Activated T-cell treated with anti-CD3 and anti-CD28 coated beads, Interleukin-2, amount 50 U/mL, for 24 hours (primary cell): Measurements from ENCODE around the gene TMPRSS2.

Experiments used
- DNase-seq: peaks from one replicate; pipeline ENCODE4 v3.0.0-alpha.2; 2020
- H3K27ac Mint-ChIP-seq: 2 replicates; pipeline ENCODE4 v1.8.0; 2020; ENCODE audit warnings: mild to moderate bottlenecking, mixed read lengths
- H3K27me3 Mint-ChIP-seq: 2 replicates; pipeline ENCODE4 v1.8.0; 2020; ENCODE audit warnings: mixed read lengths
- H3K36me3 Mint-ChIP-seq: 2 replicates; pipeline ENCODE4 v1.8.0; 2020; ENCODE audit warnings: low read depth, mixed read lengths
- H3K4me1 Mint-ChIP-seq: 2 replicates; pipeline ENCODE4 v1.8.0; 2020; ENCODE audit warnings: low read depth, mixed read lengths
- H3K4me3 Mint-ChIP-seq: 2 replicates; pipeline ENCODE4 v1.8.0; 2020; ENCODE audit warnings: mild to moderate bottlenecking, moderate library complexity, mixed read lengths
- H3K9me3 Mint-ChIP-seq: 2 replicates; pipeline ENCODE4 v1.8.0; 2020; ENCODE audit warnings: mixed read lengths

Gene TMPRSS2

GRCh38 chr21:41501919-41502318, 6.0 kb downstream of the TMPRSS2 start:
- Mint-ChIP-seq H3K27ac (no peak overlapping the region), H3K4me3 (no peak overlapping the region), H3K4me1 (peaks cover 1% of the 10 kb centered on the region), H3K9me3 (no peaks in the 10 kb centered on the region), H3K36me3 (no peaks in the 10 kb centered on the region), H3K27me3 (peaks cover 48% of the 10 kb centered on the region)
- DNase-seq: no peak

GRCh38 chr21:41500931-41501381, 7.0 kb downstream of the TMPRSS2 start:
- Mint-ChIP-seq H3K9me3 (no peaks in the 10 kb centered on the region), H3K4me3 (no peak overlapping the region), H3K27me3 (peaks cover 38% of the 10 kb centered on the region), H3K36me3 (no peaks in the 10 kb centered on the region), H3K27ac (no peak overlapping the region), H3K4me1 (no peaks in the 10 kb centered on the region)
- no peak for DNase-seq

DNA sequence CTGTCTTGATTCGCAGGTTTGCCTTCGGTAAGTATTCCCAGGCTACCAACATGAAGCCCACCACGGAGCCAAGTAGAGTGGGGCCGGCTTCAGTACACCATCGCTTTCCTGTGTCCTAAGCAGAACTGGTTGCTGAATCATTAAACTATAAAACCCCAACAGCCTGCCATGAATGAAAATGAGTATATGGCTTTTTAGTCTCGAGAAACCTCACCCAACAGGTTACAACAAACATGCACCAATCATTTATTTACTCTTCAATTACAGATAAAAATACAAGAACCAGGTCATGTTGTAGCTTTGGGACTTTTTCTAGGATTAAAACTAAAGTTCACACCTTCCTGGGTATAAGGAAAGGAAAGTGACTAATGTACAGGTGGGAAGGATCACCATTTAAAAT, 7.6 kb downstream of the TMPRSS2 start:
- no peaks in the 10 kb centered on the region for H3K9me3 Mint-ChIP-seq
- DNase-seq: no peak
- no peak overlapping the region for H3K27ac Mint-ChIP-seq
- no peaks in the 10 kb centered on the region for H3K36me3 Mint-ChIP-seq
- H3K4me3 Mint-ChIP-seq: no peak overlapping the region
- H3K27me3 Mint-ChIP-seq: peaks cover 33% of the 10 kb centered on the region
- no peaks in the 10 kb centered on the region for H3K4me1 Mint-ChIP-seq

DNA sequence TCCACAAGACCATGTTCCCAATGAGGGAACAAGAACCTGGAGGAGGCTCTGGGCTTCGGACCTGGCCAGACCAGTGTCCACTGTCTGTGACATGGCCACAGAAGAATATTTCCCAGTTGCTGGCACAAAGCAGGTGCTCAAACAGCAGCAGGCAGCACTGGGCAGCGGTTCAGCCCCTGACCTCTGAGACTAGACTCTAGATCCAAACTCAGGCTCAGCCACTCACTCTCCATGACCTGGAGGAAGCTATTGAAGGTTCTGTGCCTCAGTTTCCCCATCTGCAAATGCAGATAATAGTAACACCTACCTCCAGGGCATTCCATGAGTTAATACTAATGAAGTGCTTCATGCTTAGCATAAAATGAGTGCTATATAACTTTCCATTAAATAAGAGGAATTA, 8.0 kb downstream of the TMPRSS2 start:
- Mint-ChIP-seq H3K9me3 (no peaks in the 10 kb centered on the region), H3K4me3 (no peak overlapping the region), H3K36me3 (no peaks in the 10 kb centered on the region), H3K27me3 (peaks cover 29% of the 10 kb centered on the region), H3K27ac (no peak overlapping the region), H3K4me1 (no peaks in the 10 kb centered on the region)
- no peak for DNase-seq

DNA sequence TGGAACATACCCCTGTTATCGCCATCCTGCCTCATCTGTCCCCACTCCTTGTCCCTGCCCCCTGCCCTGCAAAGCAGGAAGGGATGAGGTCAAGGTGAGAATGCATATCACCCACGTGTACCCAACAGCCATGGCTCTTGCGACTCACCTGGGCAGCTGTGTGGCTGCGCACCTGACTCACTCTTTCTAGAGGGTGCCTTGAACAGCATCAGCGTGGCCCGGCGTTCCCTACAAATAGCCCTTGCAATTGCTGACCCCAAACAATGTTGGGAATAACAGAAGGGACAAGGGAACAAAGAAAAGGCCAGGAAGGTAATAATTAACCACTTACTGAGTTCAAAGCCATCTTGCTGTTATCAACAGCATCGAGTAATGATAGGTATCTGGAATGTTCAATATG, 10.2 kb downstream of the TMPRSS2 start:
- H3K27me3 Mint-ChIP-seq: peaks cover 19% of the 10 kb centered on the region
- no peaks in the 10 kb centered on the region for H3K9me3 Mint-ChIP-seq
- H3K4me1 Mint-ChIP-seq: no peaks in the 10 kb centered on the region
- H3K36me3 Mint-ChIP-seq: no peaks in the 10 kb centered on the region
- DNase-seq: no peak
- H3K4me3 Mint-ChIP-seq: no peak overlapping the region
- no peak overlapping the region for H3K27ac Mint-ChIP-seq

- DNase-seq: no peak
- H3K9me3 Mint-ChIP-seq: no peaks in the 10 kb centered on the region
- H3K27ac Mint-ChIP-seq: no peak overlapping the region
- no peak overlapping the region for H3K4me3 Mint-ChIP-seq
- no peaks in the 10 kb centered on the region for H3K36me3 Mint-ChIP-seq
- peaks cover 14% of the 10 kb centered on the region for H3K27me3 Mint-ChIP-seq
- no peaks in the 10 kb centered on the region for H3K4me1 Mint-ChIP-seq
These were observed 10.9 kb downstream of the TMPRSS2 start for GRCh38 chr21:41497008-41497407.

DNA sequence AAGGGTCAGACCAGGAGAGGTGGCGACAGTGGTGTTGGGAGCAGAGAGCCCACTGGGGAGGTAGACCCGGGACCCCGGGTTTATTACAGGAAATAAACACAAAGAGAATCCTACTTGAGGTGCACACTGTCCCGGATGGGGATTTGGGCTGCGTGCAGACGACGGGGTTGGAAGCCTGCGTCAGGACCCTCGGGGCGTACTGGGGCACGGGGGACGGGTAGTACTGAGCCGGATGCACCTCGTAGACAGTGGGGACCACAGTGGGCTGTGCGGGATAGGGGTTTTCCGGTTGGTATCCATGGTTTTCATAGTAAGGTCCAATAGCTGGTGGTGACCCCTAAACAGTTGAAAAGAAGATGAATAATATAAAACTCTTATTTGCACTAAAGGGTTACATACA, 13.7 kb downstream of the TMPRSS2 start:
- H3K4me3 Mint-ChIP-seq: no peak overlapping the region
- no peak for DNase-seq
- no peaks in the 10 kb centered on the region for H3K9me3 Mint-ChIP-seq
- H3K36me3 Mint-ChIP-seq: no peaks in the 10 kb centered on the region
- no peaks in the 10 kb centered on the region for H3K4me1 Mint-ChIP-seq
- H3K27me3 Mint-ChIP-seq: peaks cover 11% of the 10 kb centered on the region
- no peak overlapping the region for H3K27ac Mint-ChIP-seq

GRCh38 chr21:41491412-41491811, 16.5 kb downstream of the TMPRSS2 start:
- Mint-ChIP-seq H3K4me1 (no peaks in the 10 kb centered on the region), H3K36me3 (no peaks in the 10 kb centered on the region), H3K9me3 (no peaks in the 10 kb centered on the region), H3K27ac (no peak overlapping the region), H3K27me3 (peaks cover 12% of the 10 kb centered on the region), H3K4me3 (no peak overlapping the region)
- no peak for DNase-seq

DNA sequence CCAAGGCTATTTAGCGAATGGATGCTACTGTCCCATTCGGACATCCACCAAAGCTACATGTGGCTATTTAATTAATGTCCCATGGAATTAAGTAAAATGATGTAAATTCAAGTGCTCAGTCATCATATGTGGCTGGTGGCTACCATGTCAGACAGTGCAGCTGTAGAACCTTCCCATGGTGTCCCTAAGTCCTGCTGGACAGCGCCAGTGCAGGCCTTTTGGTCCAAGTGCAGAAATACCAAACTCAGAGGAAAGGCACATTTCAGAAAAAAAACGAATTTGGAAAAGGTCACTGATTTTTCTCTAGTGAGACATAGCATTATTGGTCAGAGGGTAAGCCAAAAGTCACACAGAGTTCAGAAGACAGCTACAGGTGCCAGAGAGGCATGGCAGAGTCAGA, 17.6 kb downstream of the TMPRSS2 start:
- Mint-ChIP-seq H3K9me3 (no peaks in the 10 kb centered on the region), H3K27ac (no peak overlapping the region), H3K36me3 (no peaks in the 10 kb centered on the region), H3K27me3 (peaks cover 12% of the 10 kb centered on the region), H3K4me3 (no peak overlapping the region), H3K4me1 (no peaks in the 10 kb centered on the region)
- DNase-seq: no peak

- H3K27me3 Mint-ChIP-seq: peaks cover 12% of the 10 kb centered on the region
- no peaks in the 10 kb centered on the region for H3K4me1 Mint-ChIP-seq
- no peak for DNase-seq
- no peak overlapping the region for H3K4me3 Mint-ChIP-seq
- no peaks in the 10 kb centered on the region for H3K36me3 Mint-ChIP-seq
- no peak overlapping the region for H3K27ac Mint-ChIP-seq
- H3K9me3 Mint-ChIP-seq: no peaks in the 10 kb centered on the region
These were observed 18.6 kb downstream of the TMPRSS2 start for GRCh38 chr21:41489329-41489728.

- H3K9me3 Mint-ChIP-seq: no peaks in the 10 kb centered on the region
- peaks cover 12% of the 10 kb centered on the region for H3K27me3 Mint-ChIP-seq
- DNase-seq: no peak
- no peaks in the 10 kb centered on the region for H3K4me1 Mint-ChIP-seq
- H3K4me3 Mint-ChIP-seq: no peak overlapping the region
- H3K27ac Mint-ChIP-seq: no peak overlapping the region
- no peaks in the 10 kb centered on the region for H3K36me3 Mint-ChIP-seq
These were observed 19.9 kb downstream of the TMPRSS2 start for GRCh38 chr21:41488080-41488479.

DNA sequence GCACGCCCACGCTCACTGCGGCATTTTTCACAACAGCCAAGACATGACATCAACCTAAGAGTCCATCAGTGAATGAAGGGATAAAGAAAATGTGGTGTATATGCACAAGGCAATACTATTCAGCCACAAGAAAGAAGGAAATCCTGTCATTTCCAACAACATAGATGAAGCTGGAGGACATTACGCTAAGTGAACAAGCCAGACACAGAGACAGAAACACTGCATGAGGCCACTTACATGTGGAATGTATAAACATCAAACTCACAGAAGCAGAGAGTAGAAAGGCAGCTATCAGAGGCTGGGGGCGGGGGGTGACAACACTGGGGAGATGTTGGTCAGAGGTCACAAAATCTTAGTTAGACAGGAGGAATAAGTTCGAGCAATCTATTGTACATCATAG, 20.9 kb downstream of the TMPRSS2 start:
- Mint-ChIP-seq H3K9me3 (no peaks in the 10 kb centered on the region), H3K4me3 (no peak overlapping the region), H3K36me3 (no peaks in the 10 kb centered on the region), H3K4me1 (no peaks in the 10 kb centered on the region), H3K27ac (no peak overlapping the region), H3K27me3 (peaks cover 12% of the 10 kb centered on the region)
- DNase-seq: no peak

GRCh38 chr21:41483973-41484372, 24.0 kb downstream of the TMPRSS2 start:
- H3K27me3 Mint-ChIP-seq: peaks cover 10% of the 10 kb centered on the region
- H3K4me3 Mint-ChIP-seq: no peak overlapping the region
- H3K27ac Mint-ChIP-seq: no peak overlapping the region
- no peak for DNase-seq
- H3K36me3 Mint-ChIP-seq: no peaks in the 10 kb centered on the region
- no peaks in the 10 kb centered on the region for H3K9me3 Mint-ChIP-seq
- H3K4me1 Mint-ChIP-seq: no peaks in the 10 kb centered on the region

DNA sequence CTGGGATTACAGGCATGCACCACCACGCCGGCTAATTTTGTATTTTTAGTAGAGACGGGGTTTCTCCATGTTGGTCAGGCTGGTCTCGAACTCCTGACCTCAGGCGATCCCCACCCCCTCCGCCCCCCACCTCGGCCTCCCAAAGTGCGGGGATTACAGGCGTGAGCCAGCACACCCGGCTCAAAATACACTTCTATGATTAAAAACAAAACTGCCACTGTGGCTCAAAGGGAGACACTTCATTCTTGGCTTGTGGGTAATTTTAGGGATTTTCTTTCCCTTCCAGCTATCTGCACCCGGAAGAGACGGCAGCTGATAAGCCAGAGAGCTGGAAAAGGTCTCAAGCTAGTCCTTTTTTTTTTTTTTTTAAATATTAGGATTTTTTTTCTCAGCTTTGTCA, 24.5 kb downstream of the TMPRSS2 start:
- H3K36me3 Mint-ChIP-seq: no peaks in the 10 kb centered on the region
- no peaks in the 10 kb centered on the region for H3K4me1 Mint-ChIP-seq
- no peaks in the 10 kb centered on the region for H3K9me3 Mint-ChIP-seq
- no peak overlapping the region for H3K27ac Mint-ChIP-seq
- no peak overlapping the region for H3K4me3 Mint-ChIP-seq
- no peak for DNase-seq
- H3K27me3 Mint-ChIP-seq: peaks cover 10% of the 10 kb centered on the region

GRCh38 chr21:41482980-41483379, 25.0 kb downstream of the TMPRSS2 start:
- peaks cover 13% of the 10 kb centered on the region for H3K27me3 Mint-ChIP-seq
- H3K36me3 Mint-ChIP-seq: no peaks in the 10 kb centered on the region
- no peak overlapping the region for H3K27ac Mint-ChIP-seq
- H3K4me1 Mint-ChIP-seq: no peaks in the 10 kb centered on the region
- no peaks in the 10 kb centered on the region for H3K9me3 Mint-ChIP-seq
- DNase-seq: no peak
- H3K4me3 Mint-ChIP-seq: no peak overlapping the region

- no peaks in the 10 kb centered on the region for H3K4me1 Mint-ChIP-seq
- DNase-seq: no peak
- H3K27ac Mint-ChIP-seq: no peak overlapping the region
- peaks cover 16% of the 10 kb centered on the region for H3K27me3 Mint-ChIP-seq
- no peaks in the 10 kb centered on the region for H3K9me3 Mint-ChIP-seq
- no peaks in the 10 kb centered on the region for H3K36me3 Mint-ChIP-seq
- no peak overlapping the region for H3K4me3 Mint-ChIP-seq
These were observed 25.7 kb downstream of the TMPRSS2 start for GRCh38 chr21:41482301-41482700.
